SK-N-SH (cell line): ENCODE results near the gene OLFML2A.

ENCODE experiments used
- CTCF ChIP-seq: fragments of 200-600 bp; sonication (generic); IDR thresholded peaks from 2 replicates; pipeline ENCODE4 v1.6.1; 2017; ENCODE audit warnings: antibody characterized with exemption, mild to moderate bottlenecking, moderate library complexity
- EP300 ChIP-seq, 2 experiments: IDR thresholded peaks; 2 replicates each; pipeline versions ENCODE4 v1.4.0 to v1.6.1; 2012; ENCODE audit warnings: borderline replicate concordance in 1 of 2, low read depth in 1 of 2, low read length in 1 of 2
- EZH2phosphoT487 ChIP-seq: fragments of 200-600 bp; sonication (generic); IDR thresholded peaks from 2 replicates; pipeline ENCODE4 v1.6.1; 2017; ENCODE audit warnings: low read depth, mixed run types, mild to moderate bottlenecking, antibody characterized with exemption, moderate library complexity, borderline replicate concordance
- FOXM1 ChIP-seq: IDR thresholded peaks from 2 replicates; pipeline ENCODE4 v1.4.0; 2012; ENCODE audit warnings: low read depth, mild to moderate bottlenecking
- GABPA ChIP-seq: IDR thresholded peaks from 2 replicates; pipeline ENCODE4 v1.4.0; 2012; ENCODE audit warnings: low read depth, mild to moderate bottlenecking
- GATA2 ChIP-seq: sonication (generic); formaldehyde crosslinking; IDR thresholded peaks from 2 replicates; pipeline ENCODE4 v1.5.0; 2020; ENCODE audit warnings: mild to moderate bottlenecking, missing genetic modification reagents
- MXI1 ChIP-seq: IDR thresholded peaks from 2 replicates; pipeline ENCODE4 v1.6.1; 2012; ENCODE audit warnings: mild to moderate bottlenecking, low read depth, low read length, improper control_type of control experiment
- PBX3 ChIP-seq: IDR thresholded peaks from 2 replicates; pipeline ENCODE4; 2012
- SIN3A ChIP-seq: IDR thresholded peaks from 2 replicates; pipeline ENCODE4 v1.6.1; 2012; ENCODE audit warnings: low read depth, mild to moderate bottlenecking, low read length, moderate library complexity, borderline replicate concordance
- ZBTB33 ChIP-seq: IDR thresholded peaks from 2 replicates; pipeline ENCODE4 v1.4.0; 2012; ENCODE audit warnings: low read depth, borderline replicate concordance

- TF ChIP-seq CTCF (no peak), MXI1 (no peak), EZH2phosphoT487 (no peak), PBX3 (no peak), GABPA (no peak), FOXM1 (no peak), EP300 (IDR thresholded peaks at IDR 0.05; ENCODE audit: borderline replicate concordance in 1 of 2, low read depth in 1 of 2, low read length in 1 of 2) (no peak), GATA2 (no peak), SIN3A (no peak), ZBTB33 (no peak)
Observed at GRCh38 chr9:124802426-124802825, 25.5 kb downstream of the OLFML2A start.
